GM13976 (cell line): ENCODE measurements around the gene TKT.
A peak's percentile ranks its signal among the peaks of the same experiment; 100 is the strongest.

Experiments
- DNase-seq: peaks from one replicate; pipeline ENCODE4 v3.0.0; 2012; ENCODE audit warnings: low spot score
- CTCF ChIP-seq: IDR thresholded peaks from 2 replicates; pipeline ENCODE4 v1.5.1; 2012; ENCODE audit warnings: borderline replicate concordance, mild to moderate bottlenecking; ENCODE audit not compliant: insufficient read depth; ENCODE audit errors: extremely low read depth, missing control alignments, control extremely low read depth
- in situ Hi-C: fragments of 300-500 bp; cut with MboI; formaldehyde crosslinking; loops from one replicate; pipeline ENCODE4 v1.12.0; 2022; ENCODE audit warnings: low sequenced_read_pairs, mixed read lengths, inconsistent platforms; ENCODE audit not compliant: unreplicated experiment

TKT gene

GRCh38 chr3:53181024-53181371, 74.8 kb downstream of the TKT start:
- in situ Hi-C loops: no loop called here

GRCh38 chr3:53180305-53181023, 75.4 kb downstream of the TKT start:
- peak; percentile 1 for TF ChIP-seq CTCF
- in situ Hi-C loops: no loop called here
- peak; percentile 90 for DNase-seq

More at GRCh38 chr3:53181024-53181371, 74.8 kb downstream of the TKT start:
- no peak for DNase-seq
- TF ChIP-seq CTCF: no peak

- TF ChIP-seq CTCF: no peak
- no peak for DNase-seq
- in situ Hi-C loops: no loop called here
Observed at GRCh38 chr3:53179580-53179979, 76.2 kb downstream of the TKT start.

GRCh38 chr3:53178246-53178645, 77.6 kb downstream of the TKT start:
- no peak for TF ChIP-seq CTCF
- in situ Hi-C loops: no loop called here
- no peak for DNase-seq

GRCh38 chr3:53175613-53176540, 79.9 kb downstream of the TKT start:
- in situ Hi-C loops: no loop called here
- no peak for TF ChIP-seq CTCF
- DNase-seq: no peak
